ENCODE data around the gene PCDH9.

DNA sequence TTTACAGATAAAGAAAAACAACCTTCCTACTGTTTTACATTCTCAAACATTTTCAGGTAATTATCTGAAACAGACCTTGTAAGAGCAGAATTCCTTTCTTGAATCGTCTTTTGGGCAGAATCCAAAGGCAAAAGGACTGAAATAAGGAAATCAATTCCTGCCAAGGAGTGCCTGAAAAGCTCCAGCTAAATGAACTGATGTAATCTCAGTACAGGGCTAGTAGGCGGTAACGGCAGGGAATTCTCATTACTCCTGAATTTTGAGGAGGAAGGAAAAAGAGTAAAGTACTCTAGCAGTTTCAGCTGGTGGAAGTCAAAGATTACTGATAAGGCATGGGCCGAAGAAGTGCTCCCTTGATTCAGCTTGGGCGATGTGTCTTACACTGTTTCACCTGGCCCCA, 168.4 kb downstream of the PCDH9 start:
- TF ChIP-seq CTCF (IDR thresholded peaks at IDR 0.05) (no peak), POLR2A (IDR thresholded peaks at IDR 0.05) (no peak)
